Measurements from ENCODE around the gene TGFBR1. TPM values are rescaled to one million over a fixed set of nuclear protein-coding genes. Genes with fewer than 3 reads are reported as not detected.

The TGFBR1 gene
- total RNA-seq, 1 donor from 2014 or later = 23.8 TPM

DNA sequence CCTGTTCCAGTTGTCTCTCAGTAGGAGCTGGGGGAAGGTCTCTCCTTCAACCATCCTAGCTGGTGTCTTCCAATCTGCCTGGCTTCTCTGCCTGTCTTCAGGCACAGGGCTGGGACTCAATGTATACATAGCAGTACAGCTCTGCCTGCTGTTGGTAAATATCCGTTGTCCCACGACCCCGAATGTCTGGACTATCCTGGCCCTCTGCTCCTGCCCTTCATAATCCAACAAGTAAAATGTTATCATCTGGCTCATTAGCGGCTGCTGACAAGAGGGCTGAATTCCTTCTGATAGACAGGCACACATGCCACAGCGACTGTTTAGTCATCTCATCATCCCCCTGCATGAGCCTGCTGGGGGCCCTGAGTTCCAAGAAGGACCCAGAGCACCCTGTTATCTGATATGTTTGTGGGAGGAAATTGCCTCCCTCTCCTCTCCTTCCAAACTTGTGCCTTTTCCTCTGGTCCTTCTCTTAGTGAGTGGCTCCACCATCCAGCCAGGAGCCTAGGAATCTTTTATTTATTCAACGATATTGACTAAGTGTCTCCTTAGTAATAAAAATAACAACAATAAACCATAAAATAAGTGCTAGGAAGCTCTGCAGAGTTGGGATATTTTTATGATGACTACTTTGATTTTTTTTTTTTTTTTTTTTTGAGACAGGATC is 29.5 kb upstream of the TGFBR1 start:
- H3K4me1 ChIP-seq = peaks cover 8% of the 10 kb centered on the region
- no peak for TF ChIP-seq POLR2AphosphoS5 (IDR thresholded peaks at IDR 0.05; ENCODE audit: insufficient read depth in 1 of 2, low read depth in 1 of 2)
- no peak for TF ChIP-seq POLR2A (IDR thresholded peaks at IDR 0.05)
- TF ChIP-seq, protein P1, sequence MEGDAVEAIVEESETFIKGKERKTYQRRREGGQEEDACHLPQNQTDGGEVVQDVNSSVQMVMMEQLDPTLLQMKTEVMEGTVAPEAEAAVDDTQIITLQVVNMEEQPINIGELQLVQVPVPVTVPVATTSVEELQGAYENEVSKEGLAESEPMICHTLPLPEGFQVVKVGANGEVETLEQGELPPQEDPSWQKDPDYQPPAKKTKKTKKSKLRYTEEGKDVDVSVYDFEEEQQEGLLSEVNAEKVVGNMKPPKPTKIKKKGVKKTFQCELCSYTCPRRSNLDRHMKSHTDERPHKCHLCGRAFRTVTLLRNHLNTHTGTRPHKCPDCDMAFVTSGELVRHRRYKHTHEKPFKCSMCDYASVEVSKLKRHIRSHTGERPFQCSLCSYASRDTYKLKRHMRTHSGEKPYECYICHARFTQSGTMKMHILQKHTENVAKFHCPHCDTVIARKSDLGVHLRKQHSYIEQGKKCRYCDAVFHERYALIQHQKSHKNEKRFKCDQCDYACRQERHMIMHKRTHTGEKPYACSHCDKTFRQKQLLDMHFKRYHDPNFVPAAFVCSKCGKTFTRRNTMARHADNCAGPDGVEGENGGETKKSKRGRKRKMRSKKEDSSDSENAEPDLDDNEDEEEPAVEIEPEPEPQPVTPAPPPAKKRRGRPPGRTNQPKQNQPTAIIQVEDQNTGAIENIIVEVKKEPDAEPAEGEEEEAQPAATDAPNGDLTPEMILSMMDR (IDR thresholded peaks at IDR 0.05) = no peak
- peak in 1 of 2 donors; percentile 79 for DNase-seq (ENCODE audit: extremely low spot score in 2 of 2)
- no peaks in the 10 kb centered on the region for H3K36me3 ChIP-seq
- intact Hi-C loops (cut with DNase I) = no loop called here
- no peaks in the 10 kb centered on the region for H3K27me3 ChIP-seq
- no peak overlapping the region for H3K27ac ChIP-seq
- no peaks in the 10 kb centered on the region for H3K9me3 ChIP-seq
- H3K4me3 ChIP-seq = no peak overlapping the region

DNA sequence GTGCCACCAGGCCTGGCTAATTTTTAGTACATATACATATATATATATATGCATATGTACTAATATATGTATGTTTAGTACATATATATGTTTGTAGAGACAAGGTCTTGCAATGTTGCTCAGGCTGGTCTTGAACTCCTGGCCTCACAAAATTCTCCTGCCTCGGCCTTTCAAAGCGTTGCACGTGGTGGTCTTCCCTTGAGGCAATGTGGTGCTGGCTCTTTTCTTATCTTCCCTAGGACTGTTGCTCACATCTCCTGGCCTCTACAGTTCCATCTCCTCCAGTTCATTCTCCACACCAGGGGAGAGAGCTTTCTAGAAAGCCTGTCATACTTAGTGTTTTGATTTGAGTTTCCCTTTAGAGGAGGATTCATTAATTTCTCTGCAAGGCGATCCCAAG is 28.9 kb upstream of the TGFBR1 start:
- H3K9me3 ChIP-seq = no peaks in the 10 kb centered on the region
- no peaks in the 10 kb centered on the region for H3K27me3 ChIP-seq
- no peak overlapping the region for H3K27ac ChIP-seq
- H3K4me1 ChIP-seq = peaks cover 8% of the 10 kb centered on the region
- TF ChIP-seq POLR2AphosphoS5 (IDR thresholded peaks at IDR 0.05; ENCODE audit: insufficient read depth in 1 of 2, low read depth in 1 of 2) (no peak), POLR2A (IDR thresholded peaks at IDR 0.05) (no peak)
- TF ChIP-seq, protein P1 (IDR thresholded peaks at IDR 0.05) = no peak
- DNase-seq (ENCODE audit: extremely low spot score in 2 of 2) = peak in 1 of 2 donors; percentile 20
- H3K36me3 ChIP-seq = no peaks in the 10 kb centered on the region
- H3K4me3 ChIP-seq = no peak overlapping the region
- intact Hi-C loops (cut with DNase I) = no loop called here

DNA sequence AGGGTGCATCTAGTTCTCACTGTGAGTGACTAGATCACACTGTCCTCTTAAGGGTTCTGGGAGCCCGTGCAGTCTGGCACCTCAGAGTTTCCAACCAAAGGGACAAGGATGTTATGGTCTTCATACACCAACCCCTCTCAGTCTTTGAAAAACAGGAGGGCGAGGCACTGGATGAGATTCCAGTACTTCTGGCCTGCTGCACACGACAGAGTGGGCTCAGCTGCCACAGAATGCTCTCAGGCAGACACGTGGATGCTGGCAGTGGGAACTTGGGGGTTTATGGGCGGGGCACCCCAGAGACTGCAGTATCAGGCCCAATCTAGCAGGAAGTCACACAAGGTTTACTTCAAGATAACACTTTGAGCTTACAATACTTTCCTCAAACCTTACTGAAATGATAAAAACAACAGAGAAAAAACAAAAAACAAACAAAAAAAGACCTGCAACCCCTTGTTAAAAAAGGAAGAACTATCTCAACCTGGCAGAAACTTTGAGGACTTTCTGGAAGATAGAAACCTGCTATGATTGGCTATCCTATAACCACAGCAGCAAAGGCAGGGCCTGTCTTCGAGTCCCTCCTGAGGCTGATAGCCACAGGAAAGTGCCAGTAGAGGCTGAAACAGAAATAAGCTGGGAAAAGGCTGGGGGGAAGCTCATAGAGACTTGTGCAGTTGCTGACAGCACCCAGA is 28.3 kb upstream of the TGFBR1 start:
- H3K27ac ChIP-seq = no peak overlapping the region

DNA sequence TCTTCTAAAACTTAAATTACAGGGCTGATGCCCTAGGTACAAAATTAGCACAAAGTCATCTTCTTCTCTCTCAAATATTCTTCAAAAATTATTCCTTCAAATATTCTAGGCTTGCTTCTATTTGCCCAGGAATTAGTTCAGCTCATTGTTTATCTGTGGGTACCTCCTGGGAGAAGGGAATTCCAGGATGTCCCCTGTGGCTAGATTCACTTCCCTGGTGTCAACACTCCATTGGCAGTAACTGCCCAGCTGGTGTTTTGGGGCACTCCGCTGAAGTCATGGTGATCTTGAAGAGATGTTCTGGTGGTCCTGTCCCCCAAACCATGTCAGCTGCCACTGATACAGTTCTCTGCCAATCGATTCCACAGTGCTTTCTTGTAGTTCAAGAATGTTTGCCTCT is 26.2 kb upstream of the TGFBR1 start:
- H3K4me3 ChIP-seq = no peak overlapping the region
- no peak overlapping the region for H3K27ac ChIP-seq
- intact Hi-C loops (cut with DNase I) = no loop called here
- peak in 1 of 2 donors; percentile 82 for DNase-seq (ENCODE audit: extremely low spot score in 2 of 2)
- H3K4me1 ChIP-seq = peaks cover 8% of the 10 kb centered on the region
- TF ChIP-seq POLR2AphosphoS5 (IDR thresholded peaks at IDR 0.05; ENCODE audit: insufficient read depth in 1 of 2, low read depth in 1 of 2) (no peak), POLR2A (IDR thresholded peaks at IDR 0.05) (no peak)
- TF ChIP-seq, protein P1 (IDR thresholded peaks at IDR 0.05) = no peak
- H3K9me3 ChIP-seq = no peaks in the 10 kb centered on the region
- H3K27me3 ChIP-seq = no peaks in the 10 kb centered on the region
- no peaks in the 10 kb centered on the region for H3K36me3 ChIP-seq

More for the DNA sequence above, 28.3 kb upstream of the TGFBR1 start:
- Histone ChIP-seq H3K27me3 (no peaks in the 10 kb centered on the region), H3K4me3 (no peak overlapping the region), H3K36me3 (no peaks in the 10 kb centered on the region), H3K4me1 (peaks cover 8% of the 10 kb centered on the region), H3K9me3 (no peaks in the 10 kb centered on the region)
- TF ChIP-seq POLR2AphosphoS5 (IDR thresholded peaks at IDR 0.05; ENCODE audit: insufficient read depth in 1 of 2, low read depth in 1 of 2) (no peak), POLR2A (IDR thresholded peaks at IDR 0.05) (no peak)
- TF ChIP-seq, protein P1 (IDR thresholded peaks at IDR 0.05) = no peak
- peak in 1 of 2 donors; percentile 54 for DNase-seq (ENCODE audit: extremely low spot score in 2 of 2)
- intact Hi-C loops (cut with DNase I) = no loop called here

DNA sequence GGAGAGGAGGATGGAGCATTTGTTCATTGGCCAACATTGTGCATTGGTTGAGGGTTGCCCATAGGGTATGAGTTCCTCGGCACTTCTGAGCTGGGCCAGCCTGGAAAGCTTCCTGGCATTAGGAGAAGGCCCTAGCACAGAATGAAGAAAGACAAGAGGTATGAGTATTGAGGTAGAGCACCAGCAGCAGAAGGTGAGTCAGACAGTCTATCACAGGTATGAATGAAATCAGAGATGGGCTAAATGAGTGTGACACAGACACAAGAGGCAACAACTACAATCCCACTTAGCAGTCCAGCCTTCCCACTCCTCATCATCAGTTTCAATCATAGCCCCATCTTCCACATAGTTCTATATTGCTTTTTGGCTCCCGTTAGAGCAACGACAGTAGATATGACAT is 25.4 kb upstream of the TGFBR1 start:
- H3K27me3 ChIP-seq = no peaks in the 10 kb centered on the region
- H3K27ac ChIP-seq = no peak overlapping the region
- intact Hi-C loops (cut with DNase I) = no loop called here
- TF ChIP-seq POLR2AphosphoS5 (IDR thresholded peaks at IDR 0.05; ENCODE audit: insufficient read depth in 1 of 2, low read depth in 1 of 2) (no peak), POLR2A (IDR thresholded peaks at IDR 0.05) (no peak)
- TF ChIP-seq, protein P1 (IDR thresholded peaks at IDR 0.05) = no peak
- H3K36me3 ChIP-seq = no peaks in the 10 kb centered on the region
- H3K4me3 ChIP-seq = no peak overlapping the region
- no peaks in the 10 kb centered on the region for H3K9me3 ChIP-seq
- peaks cover 14% of the 10 kb centered on the region for H3K4me1 ChIP-seq
- DNase-seq (ENCODE audit: extremely low spot score in 2 of 2) = peak in 1 of 2 donors; percentile 65

Data from vagina (tissue), 2 donors.